PFSK-1 (cell line): Measurements from ENCODE around the gene RAP1GAP2.

Source experiments
- FOXP2 ChIP-seq: optimal IDR thresholded peaks from 2 replicates; pipeline ENCODE3; 2011; ENCODE audit warnings: borderline replicate concordance, control low read depth, inconsistent platforms; ENCODE audit not compliant: insufficient read depth; ENCODE audit errors: extremely low read length, extremely low read depth
- POLR2AphosphoS5 ChIP-seq: IDR thresholded peaks from 2 replicates; pipeline ENCODE4 v1.6.1; 2012; ENCODE audit warnings: low read depth, mild to moderate bottlenecking, control low read depth, low read length, moderate library complexity
- SIN3A ChIP-seq: IDR thresholded peaks from 2 replicates; pipeline ENCODE4 v1.6.1; 2012; ENCODE audit warnings: mild to moderate bottlenecking, low read length, moderate library complexity, borderline replicate concordance; ENCODE audit not compliant: insufficient read depth
- TAF1 ChIP-seq: IDR thresholded peaks from 2 replicates; pipeline ENCODE4 v1.6.1; 2012; ENCODE audit warnings: low read length, control low read depth, borderline replicate concordance; ENCODE audit not compliant: insufficient read depth
- TF ChIP-seq, protein P1 (sequence below), 2 experiments: IDR thresholded peaks; 2 replicates each; pipeline versions ENCODE4 v1.6.1 to v1.8.0; 2011 to 2012; ENCODE audit warnings: low read depth in 2 of 2, low read length in 2 of 2, control low read depth in 1 of 2, inconsistent platforms in 1 of 2, mild to moderate bottlenecking in 1 of 2, moderate library complexity in 1 of 2; ENCODE audit not compliant: insufficient read depth in 1 of 2

The RAP1GAP2 gene

DNA sequence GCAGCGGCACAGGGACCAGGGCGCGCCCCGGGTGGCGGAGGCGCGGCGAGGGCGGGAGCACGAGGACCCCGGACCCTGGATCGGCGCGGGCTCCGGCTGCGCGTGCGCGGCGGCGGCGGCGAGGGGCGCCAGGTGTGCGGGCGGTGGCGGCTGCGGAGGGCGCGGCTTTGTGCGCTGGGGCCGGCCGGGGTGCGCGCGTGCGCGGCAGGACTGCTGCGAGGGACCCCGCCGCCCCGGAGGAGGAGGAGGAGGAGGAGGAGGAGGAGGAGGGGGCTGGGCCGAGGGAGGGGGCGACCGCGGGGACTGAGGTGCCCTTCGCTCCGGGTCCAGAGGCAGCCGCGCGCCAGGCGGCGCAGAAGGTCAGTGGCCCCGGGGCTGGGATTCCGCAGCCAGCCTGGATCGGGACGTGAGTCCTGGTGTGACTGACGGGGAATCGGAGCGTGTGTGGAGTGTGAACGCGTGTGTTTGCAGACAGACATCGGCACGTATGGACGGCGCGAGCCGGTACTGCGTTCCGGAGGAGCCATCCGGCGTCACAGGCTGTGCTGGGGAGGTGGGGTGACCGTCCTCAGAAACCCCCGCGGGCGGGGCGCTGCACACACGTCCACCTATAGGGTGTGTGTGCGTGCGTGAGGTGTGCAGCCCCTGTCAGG, 19.5 kb upstream of the RAP1GAP2 start:
- no peak for TF ChIP-seq POLR2AphosphoS5
- TF ChIP-seq SIN3A, result no peak
- TF ChIP-seq, protein P1, sequence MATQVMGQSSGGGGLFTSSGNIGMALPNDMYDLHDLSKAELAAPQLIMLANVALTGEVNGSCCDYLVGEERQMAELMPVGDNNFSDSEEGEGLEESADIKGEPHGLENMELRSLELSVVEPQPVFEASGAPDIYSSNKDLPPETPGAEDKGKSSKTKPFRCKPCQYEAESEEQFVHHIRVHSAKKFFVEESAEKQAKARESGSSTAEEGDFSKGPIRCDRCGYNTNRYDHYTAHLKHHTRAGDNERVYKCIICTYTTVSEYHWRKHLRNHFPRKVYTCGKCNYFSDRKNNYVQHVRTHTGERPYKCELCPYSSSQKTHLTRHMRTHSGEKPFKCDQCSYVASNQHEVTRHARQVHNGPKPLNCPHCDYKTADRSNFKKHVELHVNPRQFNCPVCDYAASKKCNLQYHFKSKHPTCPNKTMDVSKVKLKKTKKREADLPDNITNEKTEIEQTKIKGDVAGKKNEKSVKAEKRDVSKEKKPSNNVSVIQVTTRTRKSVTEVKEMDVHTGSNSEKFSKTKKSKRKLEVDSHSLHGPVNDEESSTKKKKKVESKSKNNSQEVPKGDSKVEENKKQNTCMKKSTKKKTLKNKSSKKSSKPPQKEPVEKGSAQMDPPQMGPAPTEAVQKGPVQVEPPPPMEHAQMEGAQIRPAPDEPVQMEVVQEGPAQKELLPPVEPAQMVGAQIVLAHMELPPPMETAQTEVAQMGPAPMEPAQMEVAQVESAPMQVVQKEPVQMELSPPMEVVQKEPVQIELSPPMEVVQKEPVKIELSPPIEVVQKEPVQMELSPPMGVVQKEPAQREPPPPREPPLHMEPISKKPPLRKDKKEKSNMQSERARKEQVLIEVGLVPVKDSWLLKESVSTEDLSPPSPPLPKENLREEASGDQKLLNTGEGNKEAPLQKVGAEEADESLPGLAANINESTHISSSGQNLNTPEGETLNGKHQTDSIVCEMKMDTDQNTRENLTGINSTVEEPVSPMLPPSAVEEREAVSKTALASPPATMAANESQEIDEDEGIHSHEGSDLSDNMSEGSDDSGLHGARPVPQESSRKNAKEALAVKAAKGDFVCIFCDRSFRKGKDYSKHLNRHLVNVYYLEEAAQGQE (IDR thresholded peaks at IDR 0.05; ENCODE audit: insufficient read depth in 1 of 2, low read depth in 2 of 2, low read length in 2 of 2), result no peak
- TF ChIP-seq TAF1, result no peak
- no peak for TF ChIP-seq FOXP2

- TF ChIP-seq, protein P1 (IDR thresholded peaks at IDR 0.05; ENCODE audit: insufficient read depth in 1 of 2, low read depth in 2 of 2, low read length in 2 of 2), result no peak
- no peak for TF ChIP-seq FOXP2
- TF ChIP-seq SIN3A, result no peak
- TF ChIP-seq POLR2AphosphoS5, result no peak
- TF ChIP-seq TAF1, result no peak
Observed at GRCh38 chr17:2777242-2777867, 18.9 kb upstream of the RAP1GAP2 start.

- TF ChIP-seq SIN3A (no peak), POLR2AphosphoS5 (no peak), FOXP2 (no peak), TAF1 (no peak)
- TF ChIP-seq, protein P1 (IDR thresholded peaks at IDR 0.05; ENCODE audit: insufficient read depth in 1 of 2, low read depth in 2 of 2, low read length in 2 of 2), result no peak
Observed at GRCh38 chr17:2778489-2778888, 17.7 kb upstream of the RAP1GAP2 start.

GRCh38 chr17:2779545-2779944, 16.7 kb upstream of the RAP1GAP2 start:
- TF ChIP-seq SIN3A (no peak), FOXP2 (no peak), POLR2AphosphoS5 (no peak), TAF1 (no peak)

DNA sequence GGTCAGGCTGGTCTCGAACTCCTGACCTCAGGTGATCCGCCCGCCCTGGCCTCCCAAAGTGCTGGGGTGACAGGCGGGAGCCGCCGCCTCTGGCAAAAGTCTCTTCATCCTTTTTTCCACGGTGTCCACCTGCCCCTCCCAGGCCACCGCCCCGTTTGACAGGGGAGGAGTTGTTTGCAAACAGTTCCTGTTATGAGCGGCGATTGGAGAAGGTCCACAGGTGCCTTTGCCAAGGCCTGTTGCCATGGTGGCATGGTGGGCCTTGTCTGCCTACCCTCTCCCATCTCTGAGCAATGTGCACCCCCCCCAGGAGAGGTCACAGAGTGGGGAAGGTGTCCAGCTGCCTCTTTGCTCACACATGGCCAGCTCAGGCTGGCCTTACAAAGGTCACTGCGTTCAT, 16.0 kb upstream of the RAP1GAP2 start:
- TF ChIP-seq, protein P1 (IDR thresholded peaks at IDR 0.05; ENCODE audit: insufficient read depth in 1 of 2, low read depth in 2 of 2, low read length in 2 of 2), result no peak
- no peak for TF ChIP-seq TAF1
- no peak for TF ChIP-seq FOXP2
- TF ChIP-seq POLR2AphosphoS5, result no peak
- no peak for TF ChIP-seq SIN3A
